Adrenal gland (tissue), 12 donors: Measurements from ENCODE around the gene PRPF6. TPM values are rescaled to one million over a fixed set of nuclear protein-coding genes. Genes with fewer than 3 reads are reported as not detected.

Experiments
- DNase-seq, 7 donors: peaks; one replicate each; pipeline ENCODE4 v3.0.0-alpha.2; 2019 to 2020
- H3K27ac ChIP-seq, 5 donors: fragments of 200-600 bp; sonication (generic) in 4 of 5; 1 replicate in 3 of 5; 2 replicates in 2 of 5; pipeline versions ENCODE4 v1.5.1 to v1.8.0; 2016 to 2020; ENCODE audit warnings: mild to moderate bottlenecking in 1 of 5
- H3K27me3 ChIP-seq: fragments of 200-600 bp; 2 replicates; pipeline ENCODE4 v1.8.0; 2021
- H3K36me3 ChIP-seq, 2 donors: fragments of 200-600 bp; replicated peaks in 1 of 2; 1 replicate in 1 of 2; 2 replicates in 1 of 2; pipeline versions ENCODE4 v1.5.1 to v1.8.0; 2018 to 2022
- H3K4me1 ChIP-seq, 2 donors: fragments of 200-600 bp; replicated peaks in 1 of 2; 1 replicate in 1 of 2; 2 replicates in 1 of 2; pipeline versions ENCODE4 v1.5.1 to v1.8.0; 2018 to 2021
- H3K4me3 ChIP-seq, 4 donors: fragments of 200-600 bp; sonication (generic) in 3 of 4; one replicate each; pipeline ENCODE4 v1.5.1; 2016 to 2018
- H3K9me3 ChIP-seq, 3 donors: fragments of 200-600 bp; sonication (generic) in 1 of 3; replicated peaks in 1 of 3; 1 replicate in 2 of 3; 2 replicates in 1 of 3; pipeline versions ENCODE4 v1.5.1 to v1.8.0; 2016 to 2021
- CTCF ChIP-seq, 6 experiments: fragments of 450-650 bp in 4 of 6; fragments of 200-600 bp in 2 of 6; sonication (generic) in 1 of 6; IDR thresholded peaks; 1 replicate in 5 of 6; 2 replicates in 1 of 6; pipeline versions ENCODE4 v1.5.1 to v1.8.0; 2016 to 2021; ENCODE audit warnings: antibody characterized with exemption in 6 of 6, mild to moderate bottlenecking in 2 of 6, moderate library complexity in 1 of 6
- POLR2A ChIP-seq, 2 donors: fragments of 450-650 bp; IDR thresholded peaks; one replicate each; pipeline ENCODE4 v1.6.1; 2017; ENCODE audit warnings: antibody characterized with exemption in 2 of 2, mild to moderate bottlenecking in 2 of 2, moderate library complexity in 1 of 2
- WGBS, 4 donors: extraction: QIAGEN DNeasy Blood & Tissue Kit in 2 of 4; methylation state at CpG; one replicate each; pipeline versions ENCODE4 v1.1.5 to v1.1.7; 2013 to 2017; 5-methylcytosine and 5-hydroxymethylcytosine counted together
- intact Hi-C, 2 donors: fragments of 100-400 bp; cut with DNase I; formaldehyde crosslinking; loops; one replicate each; pipeline versions ENCODE4 v1.14.1 to v1.15.0; 2022 to 2023
- polyA plus RNA-seq, 3 donors: library from polyadenylated mRNA; stranded (reverse); fragments of 200-250 nt in 2 of 3; fragments of 350-450 nt in 1 of 3; fragmentation: Illumina TruSeq in 1 of 3; extraction: RNeasy Lipid Tissue Mini Kit (QIAGEN cat#74804) in 1 of 3; gene quantifications; one replicate each; pipeline ENCODE4 v1.2.3, GENCODE V29; 2013 to 2014
- total RNA-seq, 9 donors: library from RNA; depleted of rRNA in 4 of 9; stranded (reverse); fragments of >200 nt in 4 of 9; fragments of 120-200 nt in 1 of 9; fragmentation: NEBNext Ultra II Directional in 1 of 9; extraction: Animal tissue kit (Norgen Biotek cat#: 25700) in 1 of 9; gene quantifications; one replicate each; pipeline versions ENCODE4 v1.1.0 to v1.2.4, GENCODE V29; 2013 to 2023
- donor health status: healthy with polysubstance abuse.
- donor health status: Bipolar disorder and iron deficiency.
- donor health status: DM: yes; HTN: yes; CAD: no.
- donor health status: DM: no; HTN: no; CAD: no.
- donor health status: DM: no; HTN: no; CAD: no.
- donor health status: DM: yes; HTN: yes; CAD: no.

Gene PRPF6
- total and polyA plus RNA-seq, 12 donors, result 48.3 to 73.9 (median 55.3) TPM

DNA sequence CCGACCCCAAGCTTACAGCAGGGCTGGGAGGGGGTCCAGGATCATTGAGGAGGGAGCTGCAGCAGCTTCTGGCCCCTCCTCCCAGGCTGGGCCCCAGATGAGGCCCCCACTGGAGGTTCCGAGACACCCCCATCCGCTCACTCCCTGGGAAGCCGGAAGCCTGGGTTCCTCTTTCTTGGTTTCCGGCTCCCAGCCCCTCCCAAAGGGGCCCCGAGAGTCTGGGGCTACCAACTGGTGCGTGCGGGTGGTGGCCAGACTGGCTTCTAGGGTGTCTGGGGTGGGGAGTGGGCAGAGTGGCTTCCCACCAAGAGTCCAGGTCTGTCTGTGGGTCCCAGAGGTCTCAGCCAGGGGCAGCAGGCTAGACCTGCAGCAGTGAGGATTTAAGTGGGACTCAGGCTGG is 96.2 kb downstream of the PRPF6 start:
- 69 to 80% (median 77%) methylated on average over 8 of the region's 8 CpGs; no CpG with 5 or more reads in 1 of the 4 donors for WGBS, 4 donors
- intact Hi-C loops, result no loop called here
- H3K4me1 ChIP-seq, result peaks cover 6 to 12% of the 10 kb centered on the region in 2 donors
- H3K9me3 ChIP-seq, result no peaks in the 10 kb centered on the region
- H3K4me3 ChIP-seq, result peak overlapping the region in 1 of 4 donors; percentile 94
- DNase-seq, result no peak
- peaks cover 0 to 16% of the 10 kb centered on the region in 2 donors for H3K36me3 ChIP-seq
- no peaks in the 10 kb centered on the region for H3K27me3 ChIP-seq
- peak overlapping the region in 1 of 5 donors; percentile 29 for H3K27ac ChIP-seq
- TF ChIP-seq POLR2A (IDR thresholded peaks at IDR 0.05) (no peak), CTCF (IDR thresholded peaks at IDR 0.05) (no peak)

- DNase-seq, result no peak
- H3K36me3 ChIP-seq, result peaks cover 0 to 16% of the 10 kb centered on the region in 2 donors
- H3K4me1 ChIP-seq, result peaks cover 6 to 12% of the 10 kb centered on the region in 2 donors
- 55 to 72% (median 69%) methylated on average over 5 to 7 of the region's 7 CpGs; no CpG with 5 or more reads in 1 of the 4 donors for WGBS, 4 donors
- H3K27me3 ChIP-seq, result no peaks in the 10 kb centered on the region
- H3K4me3 ChIP-seq, result peak overlapping the region in 1 of 4 donors; percentile 94
- no peak for TF ChIP-seq CTCF (IDR thresholded peaks at IDR 0.05)
- no peak for TF ChIP-seq POLR2A (IDR thresholded peaks at IDR 0.05)
- H3K27ac ChIP-seq, result peak overlapping the region in 1 of 5 donors; percentile 29
- intact Hi-C loops, result no loop called here
- no peaks in the 10 kb centered on the region for H3K9me3 ChIP-seq
These were observed 96.6 kb downstream of the PRPF6 start for GRCh38 chr20:64077541-64077875.

DNA sequence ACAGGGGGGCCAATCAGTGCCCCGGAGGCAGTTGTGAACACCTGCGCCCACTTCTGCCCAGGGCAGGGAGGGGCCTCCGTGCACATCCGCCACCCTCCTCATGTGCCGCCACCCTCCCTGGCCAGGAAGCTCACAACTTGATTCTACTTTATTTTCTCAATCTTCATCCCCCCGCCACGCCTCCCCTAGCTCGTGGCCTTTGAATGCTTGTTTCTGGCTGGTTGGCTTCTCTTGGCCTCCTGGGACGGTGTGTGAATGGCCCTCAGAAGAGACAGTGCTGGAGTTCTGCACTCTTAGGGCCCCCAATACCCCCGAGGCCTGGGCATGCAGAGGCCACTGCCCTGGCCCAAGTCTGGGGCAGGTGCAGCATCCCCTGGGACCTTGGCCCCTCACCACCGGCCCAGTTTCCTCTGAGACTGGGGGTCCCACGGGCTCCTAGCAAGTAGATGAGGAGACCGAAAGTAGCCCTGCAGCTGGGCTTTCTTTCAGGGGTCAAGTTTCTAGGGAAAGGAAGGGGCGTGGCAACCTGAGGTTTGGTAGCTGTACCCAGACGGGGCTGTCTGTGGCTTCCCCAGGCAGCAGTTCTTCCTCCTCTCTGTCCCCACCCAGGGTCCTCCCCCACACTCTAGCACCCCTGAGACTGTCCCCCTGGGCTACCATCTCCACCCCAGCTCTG is 97.1 kb downstream of the PRPF6 start:
- peaks cover 0 to 16% of the 10 kb centered on the region in 2 donors for H3K36me3 ChIP-seq
- intact Hi-C loops, result no loop called here
- peak overlapping the region in 1 of 4 donors; percentile 94 for H3K4me3 ChIP-seq
- H3K9me3 ChIP-seq, result no peaks in the 10 kb centered on the region
- H3K4me1 ChIP-seq, result peaks cover 6 to 14% of the 10 kb centered on the region in 2 donors
- WGBS, 4 donors, result 65 to 83% (median 69%) methylated on average over 10 to 15 of the region's 15 CpGs
- TF ChIP-seq POLR2A (IDR thresholded peaks at IDR 0.05) (no peak), CTCF (IDR thresholded peaks at IDR 0.05) (no peak)
- H3K27me3 ChIP-seq, result no peaks in the 10 kb centered on the region
- no peak overlapping the region for H3K27ac ChIP-seq
- DNase-seq, result no peak

DNA sequence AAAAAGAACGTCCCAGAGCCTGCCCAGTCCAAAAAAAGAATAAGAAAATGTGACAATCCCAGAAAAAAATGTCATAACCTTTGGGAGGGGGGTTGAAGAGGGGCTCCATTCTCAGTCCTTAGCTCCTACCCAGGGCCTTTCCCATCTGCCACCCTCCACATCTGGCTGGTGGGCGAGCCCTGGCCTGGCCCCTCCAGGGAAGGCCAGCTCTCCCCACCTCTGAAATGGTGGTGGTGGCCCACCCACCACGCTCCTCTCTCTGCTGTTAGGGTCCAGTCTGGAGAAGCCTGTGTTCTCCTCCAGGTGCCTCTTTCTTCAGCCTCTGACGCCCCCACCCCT is 98.0 kb downstream of the PRPF6 start:
- intact Hi-C loops, result no loop called here
- TF ChIP-seq POLR2A (IDR thresholded peaks at IDR 0.05) (no peak), CTCF (IDR thresholded peaks at IDR 0.05) (no peak)
- 27 to 33% (median 31%) methylated on average over 3 to 4 of the region's 4 CpGs for WGBS, 4 donors
- Histone ChIP-seq H3K36me3 (peaks cover 0 to 8% of the 10 kb centered on the region in 2 donors), H3K4me1 (peaks cover 10 to 22% of the 10 kb centered on the region in 2 donors), H3K4me3 (peak overlapping the region; percentile 42 to 94 (median 75)), H3K27me3 (no peaks in the 10 kb centered on the region), H3K9me3 (no peaks in the 10 kb centered on the region), H3K27ac (peak overlapping the region in 4 of 5 donors; percentile 4 to 90 (median 64))
- no peak for DNase-seq
